Panc1 (cell line): ENCODE measurements around the gene SLC66A3. TPM values are rescaled to one million over a fixed set of nuclear protein-coding genes. Genes with fewer than 3 reads are reported as not detected.
A peak's percentile ranks its signal among the peaks of the same experiment; 100 is the strongest.
"Not testable (repeated sequence)": the region's sequence is repeated elsewhere in the genome, so short reads cannot be mapped to it uniquely, and the experiment has no call there.

Experiments used
- ATAC-seq: fragments of 200-7000 bp; cut with Tn5 transposase; 2 replicates; pipeline ENCODE4 v1.9.1; 2020; ENCODE audit warnings: mild to moderate bottlenecking, moderate library complexity
- BruUV-seq: library from RNA; stranded (reverse); fragments of 400-500 nt; replicated peaks from 2 replicates; lab custom pipeline; 2021; lab: Mats Ljungman, UMichigan
- CTCF ChIA-PET: fragments of 300-600 bp; sonication (Branson Sonifier 250); formaldehyde crosslinking; loops from one replicate; lab custom pipeline; 2022; ENCODE audit warnings: antibody characterized with exemption; lab: Charles Lee
- POLR2A ChIA-PET: fragments of 300-600 bp; sonication (Branson Sonifier 250); formaldehyde crosslinking; loops from one replicate; lab custom pipeline; 2022; ENCODE audit warnings: antibody characterized with exemption; lab: Charles Lee
- DNase-seq: peaks from one replicate; pipeline ENCODE4 v3.0.0-alpha.2; 2010; ENCODE audit warnings: low read depth, low spot score
- H3K27ac ChIP-seq: 2 replicates; pipeline ENCODE4 v1.5.1; 2011; ENCODE audit warnings: mild to moderate bottlenecking, low read length, inconsistent platforms
- H3K27me3 ChIP-seq: fragments of 200-500 bp; sonication (Bioruptor generic); 2 replicates; pipeline ENCODE4 v1.6.0; 2014; ENCODE audit warnings: low read length, inconsistent platforms; ENCODE audit not compliant: control insufficient read depth, insufficient read depth
- H3K36me3 ChIP-seq: fragments of 200-500 bp; sonication (Bioruptor generic); 2 replicates; pipeline ENCODE4 v1.5.1; 2014; ENCODE audit warnings: inconsistent platforms, mild to moderate bottlenecking, low read length, moderate library complexity; ENCODE audit not compliant: control insufficient read depth, insufficient read depth
- H3K4me1 ChIP-seq: 2 replicates; pipeline ENCODE4 v1.5.1; 2011; ENCODE audit warnings: inconsistent platforms, mild to moderate bottlenecking, low read length, moderate library complexity; ENCODE audit not compliant: control insufficient read depth, insufficient read depth
- H3K4me3 ChIP-seq, 2 experiments: 2 replicates each; pipeline ENCODE4 v1.5.1; 2011 to 2012; ENCODE audit warnings: low read depth in 2 of 2, low read length in 2 of 2, mild to moderate bottlenecking in 2 of 2, inconsistent platforms in 1 of 2, moderate library complexity in 1 of 2
- H3K9me3 ChIP-seq: fragments of 200-500 bp; sonication (Bioruptor generic); 2 replicates; pipeline ENCODE4 v1.5.1; 2014; ENCODE audit warnings: low read depth, mild to moderate bottlenecking, inconsistent platforms, low read length, moderate library complexity; ENCODE audit not compliant: control insufficient read depth, insufficient read depth
- POLR2AphosphoS5 ChIP-seq: IDR thresholded peaks from 2 replicates; pipeline ENCODE4 v1.6.1; 2012; ENCODE audit warnings: mild to moderate bottlenecking, low read depth, low read length, moderate library complexity
- SIN3A ChIP-seq: IDR thresholded peaks from 2 replicates; pipeline ENCODE4 v1.6.1; 2012; ENCODE audit warnings: low read depth, mild to moderate bottlenecking, low read length, moderate library complexity, borderline replicate concordance; ENCODE audit not compliant: insufficient read depth
- TCF7L2 ChIP-seq: IDR thresholded peaks from 2 replicates; pipeline ENCODE4 v1.6.1; 2011; ENCODE audit warnings: mild to moderate bottlenecking, low read depth, low read length, inconsistent platforms
- in situ Hi-C: cut with HindIII; loops from 2 replicates; pipeline ENCODE4 v1.10.0; 2016; ENCODE audit warnings: low sequenced_read_pairs, low pct_unique_long_range_greater_than_20kb
- intact Hi-C: fragments of 100-400 bp; cut with micrococcal nuclease; formaldehyde crosslinking; loops from one replicate; pipeline ENCODE4 v1.10.0; 2022; ENCODE audit not compliant: unreplicated experiment
- total RNA-seq: library from RNA; stranded (reverse); gene quantifications from one replicate; pipeline ENCODE4 v1.2.1, GENCODE V29; 2021; ENCODE audit not compliant: unreplicated experiment
- TF ChIP-seq, protein P1 (sequence below), 2 experiments: IDR thresholded peaks; 2 replicates each; pipeline ENCODE4 v1.6.1; 2011 to 2012; ENCODE audit warnings: low read depth in 2 of 2, control low read depth in 1 of 2, low read length in 1 of 2, mild to moderate bottlenecking in 1 of 2, moderate library complexity in 1 of 2; ENCODE audit not compliant: insufficient read depth in 1 of 2
- TF ChIP-seq, protein P2 (sequence below): fragments of 450-650 bp; IDR thresholded peaks from 2 replicates; pipeline ENCODE4 v1.5.1; 2017; ENCODE audit warnings: mild to moderate bottlenecking

The SLC66A3 gene
- total RNA-seq, 1 experiment from 2014 or later = 39.1 TPM

DNA sequence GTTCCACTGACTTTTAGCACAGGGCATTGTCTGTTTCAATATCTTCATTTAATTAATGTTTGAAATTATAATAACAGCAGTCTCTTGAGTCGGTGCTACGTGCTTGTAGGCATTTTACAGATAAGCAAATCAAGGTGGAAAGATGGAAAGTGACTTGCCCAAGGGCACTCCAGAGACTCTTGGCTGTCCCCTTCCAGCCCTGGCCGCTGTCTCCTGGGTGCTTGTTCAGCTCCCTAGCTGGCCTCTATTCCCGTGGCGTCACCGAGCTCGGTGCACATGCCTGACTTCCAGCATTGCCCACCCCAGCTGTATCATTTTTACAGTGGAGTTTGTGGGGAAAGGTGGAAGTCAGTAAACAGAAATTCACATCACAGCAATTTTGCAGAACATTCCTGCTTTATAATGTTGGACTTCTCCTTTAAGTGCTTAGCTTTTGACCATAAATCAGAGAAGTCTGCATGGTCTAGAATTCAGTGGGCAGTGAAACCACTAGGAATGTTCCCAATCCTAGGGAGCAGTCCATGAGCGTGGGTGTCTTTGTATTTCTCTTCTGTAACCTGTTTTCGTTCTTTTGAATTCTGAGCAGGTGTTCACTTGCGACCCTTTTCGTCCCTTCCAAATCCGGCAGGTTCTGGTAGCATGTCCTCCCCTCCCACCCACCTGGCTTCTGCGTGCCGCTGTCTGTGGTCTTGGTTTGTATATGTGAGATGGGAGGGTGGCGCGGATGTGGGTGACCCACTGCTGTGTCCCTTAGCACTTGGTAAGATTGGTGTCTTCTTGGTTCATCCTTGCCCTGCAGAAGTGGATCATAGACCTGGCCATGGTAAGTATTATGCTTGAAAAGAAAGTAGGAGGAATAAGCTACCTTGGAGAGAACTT is 8.4 kb downstream of the SLC66A3 start:
- DNase-seq = no peak
- H3K27ac ChIP-seq = no peak overlapping the region
- ATAC-seq = no peak
- no peaks in the 10 kb centered on the region for H3K9me3 ChIP-seq
- H3K27me3 ChIP-seq = no peaks in the 10 kb centered on the region
- in situ Hi-C loops (no loop called here), intact Hi-C loops (no loop called here)
- TSS peak; percentile 12 for BruUV-seq
- TF ChIP-seq, protein P1, sequence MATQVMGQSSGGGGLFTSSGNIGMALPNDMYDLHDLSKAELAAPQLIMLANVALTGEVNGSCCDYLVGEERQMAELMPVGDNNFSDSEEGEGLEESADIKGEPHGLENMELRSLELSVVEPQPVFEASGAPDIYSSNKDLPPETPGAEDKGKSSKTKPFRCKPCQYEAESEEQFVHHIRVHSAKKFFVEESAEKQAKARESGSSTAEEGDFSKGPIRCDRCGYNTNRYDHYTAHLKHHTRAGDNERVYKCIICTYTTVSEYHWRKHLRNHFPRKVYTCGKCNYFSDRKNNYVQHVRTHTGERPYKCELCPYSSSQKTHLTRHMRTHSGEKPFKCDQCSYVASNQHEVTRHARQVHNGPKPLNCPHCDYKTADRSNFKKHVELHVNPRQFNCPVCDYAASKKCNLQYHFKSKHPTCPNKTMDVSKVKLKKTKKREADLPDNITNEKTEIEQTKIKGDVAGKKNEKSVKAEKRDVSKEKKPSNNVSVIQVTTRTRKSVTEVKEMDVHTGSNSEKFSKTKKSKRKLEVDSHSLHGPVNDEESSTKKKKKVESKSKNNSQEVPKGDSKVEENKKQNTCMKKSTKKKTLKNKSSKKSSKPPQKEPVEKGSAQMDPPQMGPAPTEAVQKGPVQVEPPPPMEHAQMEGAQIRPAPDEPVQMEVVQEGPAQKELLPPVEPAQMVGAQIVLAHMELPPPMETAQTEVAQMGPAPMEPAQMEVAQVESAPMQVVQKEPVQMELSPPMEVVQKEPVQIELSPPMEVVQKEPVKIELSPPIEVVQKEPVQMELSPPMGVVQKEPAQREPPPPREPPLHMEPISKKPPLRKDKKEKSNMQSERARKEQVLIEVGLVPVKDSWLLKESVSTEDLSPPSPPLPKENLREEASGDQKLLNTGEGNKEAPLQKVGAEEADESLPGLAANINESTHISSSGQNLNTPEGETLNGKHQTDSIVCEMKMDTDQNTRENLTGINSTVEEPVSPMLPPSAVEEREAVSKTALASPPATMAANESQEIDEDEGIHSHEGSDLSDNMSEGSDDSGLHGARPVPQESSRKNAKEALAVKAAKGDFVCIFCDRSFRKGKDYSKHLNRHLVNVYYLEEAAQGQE (IDR thresholded peaks at IDR 0.05; ENCODE audit: insufficient read depth in 1 of 2, low read depth in 2 of 2, low read length in 1 of 2) = no peak
- TF ChIP-seq SIN3A (no peak), POLR2AphosphoS5 (no peak), TCF7L2 (no peak)
- TF ChIP-seq, protein P2, sequence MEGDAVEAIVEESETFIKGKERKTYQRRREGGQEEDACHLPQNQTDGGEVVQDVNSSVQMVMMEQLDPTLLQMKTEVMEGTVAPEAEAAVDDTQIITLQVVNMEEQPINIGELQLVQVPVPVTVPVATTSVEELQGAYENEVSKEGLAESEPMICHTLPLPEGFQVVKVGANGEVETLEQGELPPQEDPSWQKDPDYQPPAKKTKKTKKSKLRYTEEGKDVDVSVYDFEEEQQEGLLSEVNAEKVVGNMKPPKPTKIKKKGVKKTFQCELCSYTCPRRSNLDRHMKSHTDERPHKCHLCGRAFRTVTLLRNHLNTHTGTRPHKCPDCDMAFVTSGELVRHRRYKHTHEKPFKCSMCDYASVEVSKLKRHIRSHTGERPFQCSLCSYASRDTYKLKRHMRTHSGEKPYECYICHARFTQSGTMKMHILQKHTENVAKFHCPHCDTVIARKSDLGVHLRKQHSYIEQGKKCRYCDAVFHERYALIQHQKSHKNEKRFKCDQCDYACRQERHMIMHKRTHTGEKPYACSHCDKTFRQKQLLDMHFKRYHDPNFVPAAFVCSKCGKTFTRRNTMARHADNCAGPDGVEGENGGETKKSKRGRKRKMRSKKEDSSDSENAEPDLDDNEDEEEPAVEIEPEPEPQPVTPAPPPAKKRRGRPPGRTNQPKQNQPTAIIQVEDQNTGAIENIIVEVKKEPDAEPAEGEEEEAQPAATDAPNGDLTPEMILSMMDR = no peak
- ChIA-PET CTCF (interaction anchor here (0.6 to 0.9 kb wide), 3 partner anchors 31 to 201 kb away, joined by 3 to 4 read pairs (median 3); no protein-coding TSS in a partner anchor), POLR2A (interaction anchor here (0.6 to 0.7 kb wide), 2 partner anchors 35 to 1657 kb away, joined by 4 to 6 read pairs; no protein-coding TSS in a partner anchor)
- no peaks in the 10 kb centered on the region for H3K36me3 ChIP-seq
- no peak overlapping the region for H3K4me3 ChIP-seq
- H3K4me1 ChIP-seq = no peaks in the 10 kb centered on the region

DNA sequence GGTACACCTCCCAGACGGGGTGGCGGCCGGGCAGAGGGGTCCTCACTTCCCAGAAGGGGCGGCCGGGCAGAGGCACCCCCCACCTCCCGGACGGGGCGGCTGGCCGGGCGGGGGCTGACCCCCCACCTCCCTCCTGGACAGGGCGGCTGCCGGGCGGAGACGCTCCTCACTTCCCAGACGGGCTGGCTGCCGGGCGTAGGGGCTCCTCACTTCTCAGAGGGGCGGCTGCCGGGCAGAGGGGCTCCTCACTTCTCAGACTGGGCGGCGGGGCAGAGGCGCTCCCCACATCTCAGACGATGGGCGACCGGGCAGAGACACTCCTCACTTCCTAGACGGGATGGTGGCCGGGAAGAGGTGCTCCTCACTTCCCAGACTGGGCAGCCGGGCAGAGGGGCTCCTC is 9.8 kb downstream of the SLC66A3 start:
- H3K9me3 ChIP-seq, H3K27ac ChIP-seq, H3K4me1 ChIP-seq, POLR2A ChIA-PET, BruUV-seq, H3K36me3 ChIP-seq, ATAC-seq, in situ Hi-C loops, intact Hi-C loops, CTCF ChIA-PET, DNase-seq, H3K27me3 ChIP-seq, H3K4me3 ChIP-seq: not testable (repeated sequence)

DNA sequence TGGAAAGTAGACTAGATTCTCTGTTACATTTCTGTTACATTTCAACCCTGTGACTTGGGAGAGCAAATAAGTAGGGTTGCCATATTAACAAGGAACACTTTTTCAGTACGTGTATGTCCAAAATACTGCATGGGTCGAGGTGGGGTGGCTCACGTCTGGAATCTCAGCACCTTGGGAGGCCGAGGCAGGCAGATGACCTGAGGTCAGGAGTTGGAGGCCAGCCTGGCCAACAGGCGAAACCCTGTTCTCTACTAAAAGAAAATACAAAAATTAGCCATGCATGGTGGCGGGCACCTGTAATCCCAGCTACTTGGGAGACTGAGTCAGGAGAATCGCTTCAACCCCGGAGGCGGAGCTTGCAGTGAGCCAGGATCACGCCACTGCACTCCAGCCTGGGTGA is 11.2 kb downstream of the SLC66A3 start:
- ChIA-PET CTCF (no interaction called here), POLR2A (no interaction called here)
- no peak for TF ChIP-seq POLR2AphosphoS5
- TF ChIP-seq, protein P1 (IDR thresholded peaks at IDR 0.05; ENCODE audit: insufficient read depth in 1 of 2, low read depth in 2 of 2, low read length in 1 of 2) = no peak
- TF ChIP-seq, protein P2 = no peak
- no peak for TF ChIP-seq TCF7L2
- TF ChIP-seq SIN3A = no peak
- no peak overlapping the region for H3K27ac ChIP-seq
- in situ Hi-C loops = no loop called here
- no TSS peak for BruUV-seq
- H3K36me3 ChIP-seq = no peaks in the 10 kb centered on the region
- ATAC-seq = no peak
- DNase-seq = no peak
- H3K27me3 ChIP-seq = no peaks in the 10 kb centered on the region
- H3K4me3 ChIP-seq = no peak overlapping the region
- H3K9me3 ChIP-seq = no peaks in the 10 kb centered on the region
- intact Hi-C loops = no loop called here
- H3K4me1 ChIP-seq = no peaks in the 10 kb centered on the region
